ENCODE data around the gene TANK.

Gene TANK

DNA sequence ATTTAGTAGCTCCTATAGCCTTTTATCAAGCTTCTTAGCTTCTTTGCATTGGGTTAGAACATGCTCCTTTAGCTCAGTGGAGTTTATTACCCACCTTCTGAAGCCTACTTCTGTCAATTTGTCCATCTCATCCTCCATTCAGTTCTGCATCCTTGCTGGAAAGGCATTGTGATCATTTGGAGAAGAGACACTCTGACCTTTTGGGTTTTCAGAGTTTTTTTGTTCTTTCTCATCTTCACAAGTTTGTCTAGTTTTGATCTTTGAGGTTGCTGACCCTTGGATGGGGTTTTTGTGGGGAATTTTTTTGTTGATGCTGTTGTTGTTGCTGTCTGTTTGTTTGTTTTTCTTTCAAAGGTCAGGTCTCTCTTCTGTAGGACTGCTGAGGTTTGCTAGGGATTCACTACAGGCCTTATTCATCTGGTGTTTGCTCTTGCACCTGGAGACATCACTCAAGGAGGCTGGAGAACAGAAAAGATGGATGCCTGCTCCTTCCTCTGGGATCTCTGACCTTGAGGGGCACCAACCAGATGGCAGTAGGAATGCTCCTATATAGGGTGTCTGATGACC is 13.9 kb upstream of the TANK start (continued):
- TF ChIP-seq, protein P1, sequence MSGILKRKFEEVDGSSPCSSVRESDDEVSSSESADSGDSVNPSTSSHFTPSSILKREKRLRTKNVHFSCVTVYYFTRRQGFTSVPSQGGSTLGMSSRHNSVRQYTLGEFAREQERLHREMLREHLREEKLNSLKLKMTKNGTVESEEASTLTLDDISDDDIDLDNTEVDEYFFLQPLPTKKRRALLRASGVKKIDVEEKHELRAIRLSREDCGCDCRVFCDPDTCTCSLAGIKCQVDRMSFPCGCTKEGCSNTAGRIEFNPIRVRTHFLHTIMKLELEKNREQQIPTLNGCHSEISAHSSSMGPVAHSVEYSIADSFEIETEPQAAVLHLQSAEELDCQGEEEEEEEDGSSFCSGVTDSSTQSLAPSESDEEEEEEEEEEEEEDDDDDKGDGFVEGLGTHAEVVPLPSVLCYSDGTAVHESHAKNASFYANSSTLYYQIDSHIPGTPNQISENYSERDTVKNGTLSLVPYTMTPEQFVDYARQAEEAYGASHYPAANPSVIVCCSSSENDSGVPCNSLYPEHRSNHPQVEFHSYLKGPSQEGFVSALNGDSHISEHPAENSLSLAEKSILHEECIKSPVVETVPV (CRISPR knock-in tag; IDR thresholded peaks at IDR 0.05): no peak
- TF ChIP-seq ZFP3 (CRISPR knock-in tag; IDR thresholded peaks at IDR 0.05) (no peak), SNAI2 (CRISPR knock-in tag; IDR thresholded peaks at IDR 0.05) (no peak), ARNTL (CRISPR knock-in tag; IDR thresholded peaks at IDR 0.05; ENCODE audit: borderline replicate concordance, low read depth) (no peak), RARB (CRISPR knock-in tag; IDR thresholded peaks at IDR 0.05) (no peak), ZNF70 (CRISPR knock-in tag; IDR thresholded peaks at IDR 0.05) (no peak), GLIS3 (CRISPR knock-in tag; IDR thresholded peaks at IDR 0.05) (no peak)
- TF ChIP-seq, protein P2, sequence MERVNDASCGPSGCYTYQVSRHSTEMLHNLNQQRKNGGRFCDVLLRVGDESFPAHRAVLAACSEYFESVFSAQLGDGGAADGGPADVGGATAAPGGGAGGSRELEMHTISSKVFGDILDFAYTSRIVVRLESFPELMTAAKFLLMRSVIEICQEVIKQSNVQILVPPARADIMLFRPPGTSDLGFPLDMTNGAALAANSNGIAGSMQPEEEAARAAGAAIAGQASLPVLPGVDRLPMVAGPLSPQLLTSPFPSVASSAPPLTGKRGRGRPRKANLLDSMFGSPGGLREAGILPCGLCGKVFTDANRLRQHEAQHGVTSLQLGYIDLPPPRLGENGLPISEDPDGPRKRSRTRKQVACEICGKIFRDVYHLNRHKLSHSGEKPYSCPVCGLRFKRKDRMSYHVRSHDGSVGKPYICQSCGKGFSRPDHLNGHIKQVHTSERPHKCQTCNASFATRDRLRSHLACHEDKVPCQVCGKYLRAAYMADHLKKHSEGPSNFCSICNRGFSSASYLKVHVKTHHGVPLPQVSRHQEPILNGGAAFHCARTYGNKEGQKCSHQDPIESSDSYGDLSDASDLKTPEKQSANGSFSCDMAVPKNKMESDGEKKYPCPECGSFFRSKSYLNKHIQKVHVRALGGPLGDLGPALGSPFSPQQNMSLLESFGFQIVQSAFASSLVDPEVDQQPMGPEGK (CRISPR knock-in tag; IDR thresholded peaks at IDR 0.05; ENCODE audit: borderline replicate concordance): no peak

DNA sequence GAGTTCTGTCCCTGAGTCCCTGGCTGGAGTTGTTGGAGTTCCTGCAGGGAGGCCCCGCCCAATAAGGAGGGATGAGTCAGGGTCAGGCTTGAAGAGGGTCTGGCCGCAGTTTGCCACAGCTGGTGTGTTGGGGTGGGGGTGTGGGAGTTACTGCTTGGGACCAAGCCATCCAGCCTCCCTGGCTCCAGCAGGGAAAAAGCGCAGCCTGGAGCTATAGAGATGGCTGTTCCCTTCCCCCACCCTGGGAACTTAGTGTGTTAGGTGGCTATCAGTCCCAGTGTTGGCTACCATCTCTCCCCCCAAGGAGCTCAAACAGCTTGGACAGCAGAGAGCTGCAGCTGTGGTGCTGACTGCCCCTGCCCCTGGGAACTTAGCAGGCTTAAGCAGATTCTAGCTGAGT is 13.2 kb upstream of the TANK start:
- TF ChIP-seq GLIS3 (CRISPR knock-in tag; IDR thresholded peaks at IDR 0.05) (no peak), BACH2 (CRISPR knock-in tag; IDR thresholded peaks at IDR 0.05; ENCODE audit: borderline replicate concordance) (no peak), ARNTL (CRISPR knock-in tag; IDR thresholded peaks at IDR 0.05; ENCODE audit: borderline replicate concordance, low read depth) (no peak), TCF4 (CRISPR knock-in tag; IDR thresholded peaks at IDR 0.05; ENCODE audit: borderline replicate concordance) (no peak), PPARA (CRISPR knock-in tag; IDR thresholded peaks at IDR 0.05; ENCODE audit: borderline replicate concordance) (no peak), CSDC2 (CRISPR knock-in tag; IDR thresholded peaks at IDR 0.05) (no peak), ZNF70 (CRISPR knock-in tag; IDR thresholded peaks at IDR 0.05) (no peak), OSR1 (CRISPR knock-in tag; IDR thresholded peaks at IDR 0.05) (no peak), ZNF8 (CRISPR knock-in tag; IDR thresholded peaks at IDR 0.05) (no peak), ESRRG (CRISPR knock-in tag; IDR thresholded peaks at IDR 0.05) (no peak), SNAI2 (CRISPR knock-in tag; IDR thresholded peaks at IDR 0.05) (no peak), ZNF565 (CRISPR knock-in tag; conservative IDR thresholded peaks at IDR 0.05; ENCODE audit: low read depth) (no peak), ZFP3 (CRISPR knock-in tag; IDR thresholded peaks at IDR 0.05) (no peak), RARB (CRISPR knock-in tag; IDR thresholded peaks at IDR 0.05) (no peak), TOX (CRISPR knock-in tag; IDR thresholded peaks at IDR 0.05; ENCODE audit: borderline replicate concordance) (no peak)
- TF ChIP-seq, protein P2 (CRISPR knock-in tag; IDR thresholded peaks at IDR 0.05; ENCODE audit: borderline replicate concordance): no peak
- TF ChIP-seq, protein P3, sequence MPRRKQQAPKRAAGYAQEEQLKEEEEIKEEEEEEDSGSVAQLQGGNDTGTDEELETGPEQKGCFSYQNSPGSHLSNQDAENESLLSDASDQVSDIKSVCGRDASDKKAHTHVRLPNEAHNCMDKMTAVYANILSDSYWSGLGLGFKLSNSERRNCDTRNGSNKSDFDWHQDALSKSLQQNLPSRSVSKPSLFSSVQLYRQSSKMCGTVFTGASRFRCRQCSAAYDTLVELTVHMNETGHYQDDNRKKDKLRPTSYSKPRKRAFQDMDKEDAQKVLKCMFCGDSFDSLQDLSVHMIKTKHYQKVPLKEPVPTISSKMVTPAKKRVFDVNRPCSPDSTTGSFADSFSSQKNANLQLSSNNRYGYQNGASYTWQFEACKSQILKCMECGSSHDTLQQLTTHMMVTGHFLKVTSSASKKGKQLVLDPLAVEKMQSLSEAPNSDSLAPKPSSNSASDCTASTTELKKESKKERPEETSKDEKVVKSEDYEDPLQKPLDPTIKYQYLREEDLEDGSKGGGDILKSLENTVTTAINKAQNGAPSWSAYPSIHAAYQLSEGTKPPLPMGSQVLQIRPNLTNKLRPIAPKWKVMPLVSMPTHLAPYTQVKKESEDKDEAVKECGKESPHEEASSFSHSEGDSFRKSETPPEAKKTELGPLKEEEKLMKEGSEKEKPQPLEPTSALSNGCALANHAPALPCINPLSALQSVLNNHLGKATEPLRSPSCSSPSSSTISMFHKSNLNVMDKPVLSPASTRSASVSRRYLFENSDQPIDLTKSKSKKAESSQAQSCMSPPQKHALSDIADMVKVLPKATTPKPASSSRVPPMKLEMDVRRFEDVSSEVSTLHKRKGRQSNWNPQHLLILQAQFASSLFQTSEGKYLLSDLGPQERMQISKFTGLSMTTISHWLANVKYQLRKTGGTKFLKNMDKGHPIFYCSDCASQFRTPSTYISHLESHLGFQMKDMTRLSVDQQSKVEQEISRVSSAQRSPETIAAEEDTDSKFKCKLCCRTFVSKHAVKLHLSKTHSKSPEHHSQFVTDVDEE (CRISPR knock-in tag; IDR thresholded peaks at IDR 0.05): no peak
- TF ChIP-seq, protein P1 (CRISPR knock-in tag; IDR thresholded peaks at IDR 0.05): no peak
- TF ChIP-seq, protein P4, sequence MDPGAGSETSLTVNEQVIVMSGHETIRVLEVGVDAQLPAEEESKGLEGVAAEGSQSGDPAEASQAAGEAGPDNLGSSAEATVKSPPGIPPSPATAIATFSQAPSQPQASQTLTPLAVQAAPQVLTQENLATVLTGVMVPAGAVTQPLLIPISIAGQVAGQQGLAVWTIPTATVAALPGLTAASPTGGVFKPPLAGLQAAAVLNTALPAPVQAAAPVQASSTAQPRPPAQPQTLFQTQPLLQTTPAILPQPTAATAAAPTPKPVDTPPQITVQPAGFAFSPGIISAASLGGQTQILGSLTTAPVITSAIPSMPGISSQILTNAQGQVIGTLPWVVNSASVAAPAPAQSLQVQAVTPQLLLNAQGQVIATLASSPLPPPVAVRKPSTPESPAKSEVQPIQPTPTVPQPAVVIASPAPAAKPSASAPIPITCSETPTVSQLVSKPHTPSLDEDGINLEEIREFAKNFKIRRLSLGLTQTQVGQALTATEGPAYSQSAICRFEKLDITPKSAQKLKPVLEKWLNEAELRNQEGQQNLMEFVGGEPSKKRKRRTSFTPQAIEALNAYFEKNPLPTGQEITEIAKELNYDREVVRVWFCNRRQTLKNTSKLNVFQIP (CRISPR knock-in tag; IDR thresholded peaks at IDR 0.05; ENCODE audit: borderline replicate concordance, low read depth): no peak
- ATAC-seq: no peak
